ENCODE results near the gene NTPCR. TPM values are rescaled to one million over a fixed set of nuclear protein-coding genes. Genes with fewer than 3 reads are reported as not detected.

Gene NTPCR
- total RNA-seq, 1 donor = 2.8 TPM

DNA sequence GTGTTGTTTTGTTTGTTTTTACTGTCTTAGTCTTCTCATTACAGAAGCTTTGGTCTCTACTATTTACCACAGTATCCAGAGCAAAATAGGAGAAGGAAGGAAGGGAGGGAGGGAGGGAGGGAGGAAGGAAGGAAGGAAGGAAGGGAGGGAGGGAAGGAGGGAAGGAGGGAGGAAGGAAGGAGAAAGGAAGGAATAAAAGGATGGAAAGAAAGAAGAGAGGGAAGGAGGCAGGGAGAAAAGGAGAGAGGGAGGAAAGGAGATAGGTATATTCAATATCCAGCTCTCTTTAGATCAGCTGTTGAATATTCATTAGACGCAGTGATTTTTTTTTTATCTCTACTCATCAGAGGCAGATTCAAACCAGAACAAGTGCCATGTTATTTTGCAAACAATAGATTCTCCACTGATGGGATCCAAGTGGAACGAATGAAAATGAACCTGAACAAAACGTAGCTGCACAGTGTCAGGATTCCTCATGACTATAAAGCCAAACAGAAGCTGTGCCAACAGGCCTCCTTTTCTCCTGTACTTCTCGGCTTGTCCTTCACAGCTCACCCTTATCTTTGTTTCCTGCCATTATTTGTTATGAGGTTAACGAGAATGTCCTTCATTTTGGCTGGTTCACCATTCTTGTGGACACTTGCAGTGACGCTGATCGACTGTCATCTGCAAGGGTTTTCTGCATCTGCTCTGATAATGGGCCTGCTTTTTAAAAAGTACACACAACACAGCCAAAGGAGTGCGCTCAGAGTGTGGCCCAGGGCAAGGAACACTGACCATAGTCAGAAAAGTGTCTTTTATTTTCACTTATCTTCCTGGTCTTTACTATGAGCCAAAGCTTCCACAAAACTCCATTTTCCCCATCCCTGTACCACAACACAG, 7.8 kb upstream of the NTPCR start:
- Histone ChIP-seq H3K9me3 (ENCODE audit: low read depth, low read length) (no peaks in the 10 kb centered on the region), H3K4me1 (ENCODE audit: insufficient read depth, low read length) (peaks cover 21% of the 10 kb centered on the region), H3K4me3 (ENCODE audit: low read length) (no peak overlapping the region), H3K27me3 (ENCODE audit: insufficient read depth, low read length) (no peaks in the 10 kb centered on the region)

DNA sequence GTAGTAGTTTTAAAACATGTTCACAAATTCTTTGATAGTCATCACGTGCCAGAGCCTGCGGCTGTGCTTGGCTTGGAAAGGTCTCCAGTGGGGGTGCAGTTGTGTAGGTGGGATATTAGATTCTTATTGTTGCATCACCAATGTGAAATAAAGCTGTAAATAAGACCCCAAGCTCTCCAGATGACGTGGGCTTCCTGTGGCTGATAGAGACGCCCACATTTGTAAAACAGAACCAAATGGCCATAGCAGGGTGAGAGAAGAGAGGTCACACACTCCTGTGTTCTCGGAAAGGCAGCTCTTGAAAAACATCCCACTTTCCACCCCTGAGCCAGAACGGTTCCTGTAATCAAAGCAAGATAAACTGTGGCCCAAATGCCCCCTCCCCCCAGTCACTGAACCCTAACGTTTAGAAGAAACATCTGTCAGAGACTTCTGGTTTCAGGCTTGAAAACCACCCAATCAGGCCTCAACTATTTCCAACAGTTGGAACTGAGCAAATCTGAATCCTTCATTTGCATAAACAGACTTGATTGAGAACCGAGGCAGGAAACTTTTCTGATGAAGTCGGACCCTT, 6.6 kb upstream of the NTPCR start:
- Histone ChIP-seq H3K27me3 (ENCODE audit: insufficient read depth, low read length) (no peaks in the 10 kb centered on the region), H3K9me3 (ENCODE audit: low read depth, low read length) (no peaks in the 10 kb centered on the region), H3K4me3 (ENCODE audit: low read length) (no peak overlapping the region), H3K4me1 (ENCODE audit: insufficient read depth, low read length) (peaks cover 14% of the 10 kb centered on the region)

DNA sequence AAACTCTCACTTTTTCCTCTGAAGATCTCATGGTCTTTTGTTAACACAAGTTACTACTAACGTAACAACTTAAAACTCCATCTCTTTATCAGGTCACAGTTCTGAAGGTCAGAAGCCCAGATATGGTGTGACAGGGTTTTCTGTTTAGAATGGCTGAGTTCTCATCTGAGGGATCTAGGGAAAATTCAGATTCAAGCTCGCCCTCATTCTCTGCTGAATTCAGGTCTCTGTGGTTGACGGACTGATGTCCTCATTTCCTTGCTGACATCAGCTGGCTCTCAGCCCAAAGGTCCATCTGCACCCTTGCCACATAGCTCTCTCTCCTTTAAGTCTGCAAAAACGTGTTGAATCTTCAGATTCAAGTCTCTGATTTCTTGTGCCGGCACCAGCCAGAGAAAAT, 6.1 kb upstream of the NTPCR start:
- H3K9me3 ChIP-seq (ENCODE audit: low read depth, low read length) = no peaks in the 10 kb centered on the region
- H3K4me3 ChIP-seq (ENCODE audit: low read length) = no peak overlapping the region
- no peaks in the 10 kb centered on the region for H3K27me3 ChIP-seq (ENCODE audit: insufficient read depth, low read length)
- peaks cover 14% of the 10 kb centered on the region for H3K4me1 ChIP-seq (ENCODE audit: insufficient read depth, low read length)

DNA sequence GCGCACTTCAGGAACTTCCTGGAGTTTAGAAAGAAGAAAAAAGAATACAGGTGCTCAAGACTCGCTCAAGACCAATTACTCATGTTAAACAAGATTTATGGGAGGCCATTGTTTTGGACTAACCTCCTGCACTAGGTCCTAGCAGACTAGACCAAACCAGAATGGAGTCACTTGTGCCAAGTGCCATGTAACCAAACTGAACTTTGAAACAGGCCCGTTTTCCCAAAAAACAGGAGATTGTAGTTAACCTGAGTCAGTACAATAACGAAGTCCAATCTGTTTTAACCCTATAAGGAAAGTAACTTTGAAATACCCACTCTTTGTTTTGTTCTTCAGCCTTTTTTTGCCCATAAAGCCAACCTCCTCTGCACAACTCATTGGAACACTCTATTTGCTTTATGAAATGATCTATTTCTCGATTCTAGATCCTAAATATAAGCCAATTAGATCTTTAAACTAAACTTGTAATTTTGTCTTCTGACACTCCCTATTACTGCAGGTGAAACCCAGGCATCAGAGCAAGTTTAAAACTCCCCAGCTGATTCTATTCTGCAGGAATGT, 695 bp upstream of the NTPCR start:
- peaks cover 29% of the 10 kb centered on the region for H3K4me1 ChIP-seq (ENCODE audit: insufficient read depth, low read length)
- H3K4me3 ChIP-seq (ENCODE audit: low read length) = peak overlapping the region; percentile 72
- no peaks in the 10 kb centered on the region for H3K27me3 ChIP-seq (ENCODE audit: insufficient read depth, low read length)
- no peaks in the 10 kb centered on the region for H3K9me3 ChIP-seq (ENCODE audit: low read depth, low read length)

DNA sequence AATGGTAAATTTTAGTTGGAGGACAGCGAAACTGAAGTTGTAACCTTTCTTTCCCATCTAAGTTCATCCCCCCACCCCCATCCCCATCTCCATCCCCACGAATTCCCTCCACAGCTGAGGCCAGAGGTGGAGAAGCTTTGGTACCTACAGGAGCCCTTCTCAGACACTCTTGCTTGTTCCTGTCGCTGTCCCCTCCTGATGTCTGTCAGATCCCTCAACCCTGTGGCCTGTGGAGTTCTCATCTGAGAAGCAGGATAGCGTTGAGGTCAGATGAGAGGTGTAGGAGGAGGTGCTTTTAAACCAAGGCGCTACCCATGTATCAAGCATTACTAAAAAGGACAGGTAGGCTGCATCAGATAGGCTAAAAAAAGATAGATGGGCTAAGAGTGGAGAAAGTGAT, 769 bp downstream of the NTPCR start:
- Histone ChIP-seq H3K9me3 (ENCODE audit: low read depth, low read length) (no peaks in the 10 kb centered on the region), H3K4me1 (ENCODE audit: insufficient read depth, low read length) (peaks cover 26% of the 10 kb centered on the region), H3K27me3 (ENCODE audit: insufficient read depth, low read length) (no peaks in the 10 kb centered on the region), H3K4me3 (ENCODE audit: low read length) (peak overlapping the region; percentile 72)

DNA sequence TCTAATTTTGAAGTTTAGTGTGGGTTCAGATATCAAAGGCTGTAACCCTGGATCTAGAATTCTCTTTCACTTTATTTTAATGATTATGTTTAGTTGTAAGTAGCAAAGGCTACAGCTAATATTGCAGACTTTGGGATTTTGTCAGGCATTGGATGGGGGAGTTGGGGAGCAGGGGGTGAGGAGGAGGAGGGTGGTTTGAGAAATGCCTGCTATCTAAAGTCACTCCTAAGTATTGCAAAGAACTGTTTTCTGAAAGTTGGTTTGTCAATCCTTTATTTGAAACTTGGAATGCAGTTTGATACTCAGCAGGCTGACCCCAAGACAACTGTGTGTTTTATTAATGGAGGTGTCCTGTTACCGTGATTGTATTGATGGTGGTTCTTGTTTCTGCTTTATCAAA, 1.2 kb downstream of the NTPCR start:
- H3K27me3 ChIP-seq (ENCODE audit: insufficient read depth, low read length) = no peaks in the 10 kb centered on the region
- H3K4me1 ChIP-seq (ENCODE audit: insufficient read depth, low read length) = peaks cover 26% of the 10 kb centered on the region
- H3K9me3 ChIP-seq (ENCODE audit: low read depth, low read length) = no peaks in the 10 kb centered on the region
- H3K4me3 ChIP-seq (ENCODE audit: low read length) = no peak overlapping the region

DNA sequence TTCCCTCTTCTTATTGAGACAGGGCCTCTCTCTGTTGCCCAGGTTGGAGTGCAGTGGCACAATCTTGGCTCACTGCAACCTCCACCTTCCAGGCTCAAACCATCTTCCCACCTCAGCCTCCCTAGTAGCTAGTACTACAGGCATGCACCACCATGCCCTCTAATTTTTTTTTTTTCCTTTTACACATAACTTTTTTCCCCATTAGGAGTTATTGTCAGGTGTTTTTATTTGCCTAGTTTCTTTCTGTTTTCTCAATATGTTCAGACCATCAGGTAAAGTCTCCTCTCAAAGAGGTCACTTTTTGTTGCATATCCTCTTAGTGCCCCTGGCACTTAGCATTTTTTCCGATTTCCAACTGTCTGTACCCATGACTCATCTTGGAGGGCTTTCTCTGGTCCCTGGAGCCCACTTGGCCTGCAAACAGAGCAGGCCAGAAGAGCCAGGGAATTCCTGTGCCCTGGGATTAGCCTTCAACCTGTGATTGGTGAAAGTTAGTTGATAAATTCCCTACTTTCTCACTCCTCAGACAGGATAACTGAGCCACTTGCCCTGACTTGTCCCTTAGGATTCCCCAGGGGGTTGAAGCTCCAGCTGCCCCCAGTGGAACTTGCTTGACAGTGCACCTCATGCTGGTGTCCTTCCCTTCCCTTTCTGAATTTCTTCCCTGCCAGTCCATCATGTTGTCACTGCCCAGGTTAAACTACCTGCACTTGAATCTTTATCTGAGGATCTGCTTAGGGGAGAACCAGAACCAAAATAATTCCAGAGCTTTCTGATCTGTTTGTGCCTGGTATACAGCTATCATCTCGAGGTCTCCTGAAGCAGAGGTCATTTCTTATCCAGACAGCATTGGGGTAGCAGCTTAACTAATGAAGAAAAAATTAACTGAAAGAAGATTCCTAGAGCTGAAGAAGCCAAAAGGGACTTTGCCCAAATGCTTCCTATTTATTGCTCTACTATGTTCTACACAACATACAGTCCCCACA, 2.4 kb downstream of the NTPCR start:
- H3K4me1 ChIP-seq (ENCODE audit: insufficient read depth, low read length) = peaks cover 26% of the 10 kb centered on the region
- H3K4me3 ChIP-seq (ENCODE audit: low read length) = no peak overlapping the region
- H3K27me3 ChIP-seq (ENCODE audit: insufficient read depth, low read length) = no peaks in the 10 kb centered on the region
- no peaks in the 10 kb centered on the region for H3K9me3 ChIP-seq (ENCODE audit: low read depth, low read length)

DNA sequence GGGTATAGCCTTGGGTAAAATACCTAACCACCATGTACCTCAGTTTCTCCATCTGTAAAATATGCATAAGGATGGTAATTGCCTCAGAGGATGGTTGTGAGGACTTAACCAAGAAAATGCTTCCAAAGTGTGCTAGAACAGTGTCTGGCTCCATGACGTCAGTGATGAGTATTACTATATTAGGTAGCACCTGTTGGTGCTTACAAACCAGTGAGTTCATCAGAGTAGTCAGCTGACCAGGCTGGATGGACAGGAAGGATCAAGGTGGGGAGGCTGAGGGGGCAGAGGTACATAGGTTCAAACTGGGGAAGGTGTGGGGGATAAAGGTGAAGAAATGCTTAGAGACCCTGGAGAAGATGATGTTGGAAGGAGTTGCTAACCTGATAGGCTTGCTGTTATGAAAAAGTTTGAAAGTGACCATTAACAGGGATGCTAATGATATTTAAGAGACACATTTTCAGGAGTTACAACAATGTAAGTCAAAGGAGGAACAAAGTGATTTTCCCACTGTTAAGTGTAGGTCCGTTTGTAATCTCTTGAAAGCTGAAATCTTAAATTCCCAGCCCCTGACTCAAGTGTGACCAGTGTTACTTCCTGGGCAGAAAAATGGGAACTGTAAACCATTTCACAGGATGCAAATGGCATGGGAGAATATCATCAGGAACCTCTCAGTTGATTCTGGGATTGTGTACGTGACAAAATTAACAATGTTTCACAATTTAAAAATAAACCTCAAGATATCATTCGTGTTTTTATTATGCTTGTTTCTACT, 4.4 kb downstream of the NTPCR start:
- no peak overlapping the region for H3K4me3 ChIP-seq (ENCODE audit: low read length)
- H3K4me1 ChIP-seq (ENCODE audit: insufficient read depth, low read length) = peaks cover 24% of the 10 kb centered on the region
- H3K9me3 ChIP-seq (ENCODE audit: low read depth, low read length) = no peaks in the 10 kb centered on the region
- H3K27me3 ChIP-seq (ENCODE audit: insufficient read depth, low read length) = no peaks in the 10 kb centered on the region

DNA sequence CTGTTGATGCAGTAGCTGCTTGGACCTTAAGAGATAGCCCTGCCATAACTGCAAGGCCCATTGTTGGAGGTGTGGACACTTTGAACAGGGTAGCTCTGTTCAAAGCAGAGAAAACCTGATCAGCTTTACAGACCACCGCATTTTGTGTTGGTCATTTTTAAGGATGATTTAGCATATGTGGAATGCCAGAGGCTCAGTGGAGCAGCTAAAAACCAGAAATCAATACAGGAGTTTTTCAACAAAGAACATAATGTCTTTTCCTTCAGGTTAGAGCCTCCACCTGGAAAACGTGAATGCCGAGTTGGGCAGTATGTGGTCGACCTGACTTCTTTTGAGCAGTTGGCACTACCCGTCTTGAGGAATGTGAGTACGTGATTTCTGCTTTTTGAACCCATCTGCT, 5.7 kb downstream of the NTPCR start:
- Histone ChIP-seq H3K4me1 (ENCODE audit: insufficient read depth, low read length) (peaks cover 16% of the 10 kb centered on the region), H3K9me3 (ENCODE audit: low read depth, low read length) (no peaks in the 10 kb centered on the region), H3K4me3 (ENCODE audit: low read length) (no peak overlapping the region), H3K27me3 (ENCODE audit: insufficient read depth, low read length) (no peaks in the 10 kb centered on the region)

DNA sequence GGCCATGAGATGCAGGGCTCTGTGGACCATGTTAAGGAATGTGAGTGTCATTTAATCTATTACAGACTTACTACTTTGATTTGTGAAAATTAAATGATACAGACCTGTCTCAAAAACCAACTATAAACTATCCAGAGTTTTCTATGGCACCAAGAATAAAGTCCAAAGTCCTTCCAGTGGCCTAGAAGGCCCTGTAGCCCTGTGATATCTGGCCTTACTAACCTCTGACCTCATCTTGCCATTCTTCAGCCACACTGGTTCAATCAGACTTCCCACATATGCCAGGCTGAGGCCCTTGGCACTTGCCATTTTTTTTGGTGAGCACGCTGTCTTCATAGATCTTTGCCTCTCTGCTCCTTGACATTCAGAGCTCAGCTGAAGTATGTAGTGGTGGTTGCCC, 7.7 kb downstream of the NTPCR start:
- no peaks in the 10 kb centered on the region for H3K27me3 ChIP-seq (ENCODE audit: insufficient read depth, low read length)
- H3K4me1 ChIP-seq (ENCODE audit: insufficient read depth, low read length) = peaks cover 2% of the 10 kb centered on the region
- H3K9me3 ChIP-seq (ENCODE audit: low read depth, low read length) = no peaks in the 10 kb centered on the region
- H3K4me3 ChIP-seq (ENCODE audit: low read length) = no peak overlapping the region

DNA sequence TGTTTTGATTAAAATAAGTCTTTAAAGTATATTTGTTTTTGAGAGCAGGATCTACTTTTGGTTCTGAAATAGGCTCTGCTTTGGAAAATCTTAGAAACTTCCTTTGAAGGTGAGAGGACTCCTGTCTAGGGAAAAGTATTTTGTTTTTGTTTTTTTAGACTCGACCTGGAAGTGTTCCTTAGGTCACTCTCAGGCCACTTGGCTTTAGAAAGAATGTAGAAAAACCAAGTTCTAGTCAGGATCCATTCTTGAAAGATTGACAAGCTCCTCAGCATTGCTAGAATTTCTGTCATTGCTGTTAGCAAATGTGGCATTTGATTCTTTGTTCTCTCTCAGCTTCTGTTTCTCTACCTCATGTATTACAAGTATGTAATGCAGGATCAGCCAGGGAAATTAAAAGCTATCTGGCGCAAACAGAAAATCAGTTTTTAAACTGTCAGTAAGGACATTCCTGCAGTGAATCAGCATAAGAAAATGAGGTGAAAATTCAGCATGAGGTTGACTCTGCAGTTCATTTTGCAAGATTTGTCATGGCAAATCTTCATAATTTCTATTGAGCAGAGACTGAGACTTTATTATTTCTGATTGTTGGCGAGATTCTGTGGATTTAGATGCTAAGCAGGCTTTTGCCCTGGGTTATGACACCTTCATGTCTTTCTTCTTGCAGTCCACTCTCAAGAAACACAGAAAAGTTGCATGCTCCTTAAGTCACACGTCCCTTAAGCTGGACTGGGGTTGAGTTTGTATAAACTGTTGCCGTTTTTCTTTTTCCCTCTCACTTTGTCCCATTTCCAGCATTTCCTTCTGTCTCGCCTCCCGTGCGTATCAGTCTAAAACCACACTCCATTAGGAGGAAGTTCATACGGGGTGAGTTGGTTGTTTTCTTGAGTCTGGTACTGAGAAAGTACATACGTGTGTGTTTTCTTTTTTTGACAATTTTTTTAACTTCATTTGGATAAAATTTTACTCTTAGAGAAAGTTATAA, 12.6 kb downstream of the NTPCR start:
- no peaks in the 10 kb centered on the region for H3K27me3 ChIP-seq (ENCODE audit: insufficient read depth, low read length)
- no peak overlapping the region for H3K4me3 ChIP-seq (ENCODE audit: low read length)
- H3K4me1 ChIP-seq (ENCODE audit: insufficient read depth, low read length) = peaks cover 8% of the 10 kb centered on the region
- no peaks in the 10 kb centered on the region for H3K9me3 ChIP-seq (ENCODE audit: low read depth, low read length)

DNA sequence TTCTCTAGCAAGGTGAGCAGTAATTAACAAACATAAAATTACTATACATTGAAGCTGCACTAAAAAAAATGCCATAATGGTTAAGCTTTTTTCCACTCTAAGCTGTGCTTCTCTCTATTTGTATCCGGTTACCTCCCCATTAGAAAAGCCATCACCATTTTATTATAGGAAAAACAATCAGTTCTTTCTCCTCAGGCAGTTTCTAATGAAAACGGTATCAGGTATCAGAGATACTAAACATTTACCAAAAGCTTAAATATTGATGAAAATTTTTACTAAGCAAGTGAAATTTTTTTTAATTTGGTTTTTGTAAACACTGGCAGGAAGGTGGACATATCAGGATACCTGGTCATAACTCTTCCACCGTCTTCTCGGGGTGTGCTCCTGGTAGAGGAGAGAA, 14.2 kb downstream of the NTPCR start:
- Histone ChIP-seq H3K4me1 (ENCODE audit: insufficient read depth, low read length) (peaks cover 8% of the 10 kb centered on the region), H3K4me3 (ENCODE audit: low read length) (no peak overlapping the region), H3K9me3 (ENCODE audit: low read depth, low read length) (no peaks in the 10 kb centered on the region), H3K27me3 (ENCODE audit: insufficient read depth, low read length) (no peaks in the 10 kb centered on the region)

DNA sequence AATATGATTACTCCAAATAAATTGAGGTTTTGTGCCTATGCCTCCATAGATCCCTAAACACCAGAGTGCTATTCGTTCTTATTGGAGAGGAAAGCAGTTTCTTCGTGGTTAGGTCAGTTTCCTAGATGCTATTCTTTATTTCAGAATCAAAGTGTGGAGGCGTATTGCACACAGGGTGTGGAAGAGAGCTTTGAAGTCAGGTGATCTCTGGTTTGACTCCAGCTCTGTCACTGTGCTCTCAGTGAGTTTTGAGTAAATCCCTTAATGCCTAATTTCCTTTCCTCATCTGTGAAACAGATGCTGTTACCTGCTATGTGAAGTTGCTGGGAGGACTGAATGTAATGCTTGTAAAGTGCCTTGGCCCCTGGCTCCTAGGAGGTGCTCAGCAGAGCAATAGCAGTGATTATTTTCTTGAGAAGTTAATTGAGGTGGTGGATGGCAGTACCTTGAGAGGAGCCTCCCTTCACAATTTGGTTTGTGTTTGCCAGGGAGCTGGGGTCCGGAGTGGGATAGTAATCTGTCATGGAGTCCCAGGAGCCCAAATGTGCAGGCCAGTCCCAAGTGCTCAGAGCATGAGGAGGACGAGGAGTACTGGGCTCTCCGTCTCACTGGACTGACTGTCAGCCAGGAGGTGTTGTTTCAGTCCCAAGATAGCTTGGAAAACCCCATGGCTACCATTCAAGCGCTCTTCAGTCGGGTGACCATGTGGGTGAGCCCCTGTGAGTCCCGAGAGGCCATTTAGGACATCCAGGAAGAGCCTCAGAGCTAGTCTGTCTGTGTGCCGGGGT, 14.9 kb downstream of the NTPCR start:
- H3K9me3 ChIP-seq (ENCODE audit: low read depth, low read length) = no peaks in the 10 kb centered on the region
- H3K4me1 ChIP-seq (ENCODE audit: insufficient read depth, low read length) = peaks cover 8% of the 10 kb centered on the region
- no peaks in the 10 kb centered on the region for H3K27me3 ChIP-seq (ENCODE audit: insufficient read depth, low read length)
- no peak overlapping the region for H3K4me3 ChIP-seq (ENCODE audit: low read length)

All from mononuclear cell (primary cell).